Measurements from ENCODE around the gene FEM1A. TPM values are rescaled to one million over a fixed set of nuclear protein-coding genes. Genes with fewer than 3 reads are reported as not detected.
"Not testable (repeated sequence)": the region's sequence is repeated elsewhere in the genome, so short reads cannot be mapped to it uniquely, and the experiment has no call there.

FEM1A gene
- total RNA-seq, 2 experiments from 2014 or later, result 12.3 to 12.7 TPM

DNA sequence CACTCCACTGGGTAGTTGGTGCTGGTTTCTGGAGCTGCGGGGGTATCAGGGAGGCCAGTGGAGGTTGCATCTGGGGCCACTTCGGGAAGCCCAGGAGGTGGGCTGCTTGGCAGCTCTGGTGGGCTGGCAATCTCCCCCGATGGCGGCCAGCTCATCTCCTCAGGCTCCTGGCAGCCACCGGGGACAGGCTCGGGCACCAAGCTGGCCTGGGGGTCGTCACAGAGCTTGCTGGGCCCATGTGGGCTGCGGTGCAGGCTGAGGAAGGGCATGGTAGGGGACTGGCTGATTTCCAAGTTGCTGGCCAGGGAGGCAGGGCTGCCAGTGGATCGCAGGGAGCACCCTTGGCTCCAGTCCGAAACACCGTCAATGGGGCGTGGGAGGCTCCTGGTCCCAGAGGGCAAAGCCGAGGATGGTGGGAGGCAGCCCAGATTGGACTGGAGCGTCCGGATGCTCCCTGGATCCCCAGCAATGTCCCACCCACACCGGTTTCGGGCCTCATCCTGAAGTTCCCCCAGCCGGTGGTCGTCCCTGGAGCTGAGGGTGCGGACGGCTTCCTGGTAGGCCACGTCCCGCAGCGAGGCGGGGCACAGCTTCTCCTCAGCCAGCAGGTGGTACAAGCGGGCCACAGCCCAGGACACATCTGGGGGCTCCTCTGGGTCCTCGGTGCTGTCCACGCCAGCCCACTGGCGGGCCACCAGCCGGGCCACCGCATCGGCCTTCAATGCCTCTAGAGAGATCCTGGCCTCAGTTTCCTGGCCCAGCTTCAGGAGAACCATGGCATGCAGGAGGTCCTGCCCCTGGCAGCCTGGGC, 26.1 kb downstream of the FEM1A start:
- no peak for DNase-seq
- Mint-ChIP-seq H3K4me3 (no peak overlapping the region), H3K4me1 (ENCODE audit: low read depth) (peaks cover 11% of the 10 kb centered on the region), H3K27ac (no peak overlapping the region), H3K9me3 (ENCODE audit: insufficient read depth) (no peaks in the 10 kb centered on the region), H3K27me3 (ENCODE audit: low read depth) (no peaks in the 10 kb centered on the region), H3K36me3 (ENCODE audit: low read depth) (peaks cover 30% of the 10 kb centered on the region)
- POLR2A ChIA-PET, result no interaction called here
- CTCF ChIA-PET, result interaction anchor here (1.4 to 3.8 kb wide), 3 partner anchors 8 to 214 kb away, joined by 3 to 26 read pairs (median 4); no protein-coding TSS in a partner anchor
- ATAC-seq, result no peak

DNA sequence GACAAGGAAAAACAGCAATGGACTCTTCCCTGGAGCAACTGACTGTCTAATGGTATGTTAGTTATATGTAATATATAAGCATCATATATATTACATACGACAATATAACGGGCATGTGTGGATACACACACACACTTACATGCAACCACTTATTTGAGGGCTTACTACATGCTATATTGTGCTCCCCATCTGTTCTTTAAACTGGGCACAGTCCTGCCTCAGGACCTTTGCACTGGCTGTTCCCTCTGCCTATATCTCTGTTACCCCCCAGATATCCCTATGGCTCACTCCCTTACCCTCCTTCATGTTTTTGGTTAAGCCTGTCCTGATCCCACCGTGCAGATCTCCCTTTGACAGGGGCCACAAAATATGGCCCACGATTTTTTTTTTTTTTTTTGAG, 29.7 kb downstream of the FEM1A start:
- ChIA-PET CTCF (interaction anchor here (2.7 to 3.8 kb wide), 2 partner anchors 11 to 12 kb away, joined by 24 to 26 read pairs; no protein-coding TSS in a partner anchor), POLR2A (interaction anchor here (0.7 kb wide), 1 partner anchor 254 kb away, joined by 3 read pairs; no protein-coding TSS in a partner anchor)
- Mint-ChIP-seq H3K4me3 (no peak overlapping the region), H3K27me3 (ENCODE audit: low read depth) (no peaks in the 10 kb centered on the region), H3K36me3 (ENCODE audit: low read depth) (peaks cover 24% of the 10 kb centered on the region), H3K4me1 (ENCODE audit: low read depth) (no peaks in the 10 kb centered on the region), H3K27ac (no peak overlapping the region), H3K9me3 (ENCODE audit: insufficient read depth) (no peaks in the 10 kb centered on the region)
- no peak for ATAC-seq
- no peak for DNase-seq

DNA sequence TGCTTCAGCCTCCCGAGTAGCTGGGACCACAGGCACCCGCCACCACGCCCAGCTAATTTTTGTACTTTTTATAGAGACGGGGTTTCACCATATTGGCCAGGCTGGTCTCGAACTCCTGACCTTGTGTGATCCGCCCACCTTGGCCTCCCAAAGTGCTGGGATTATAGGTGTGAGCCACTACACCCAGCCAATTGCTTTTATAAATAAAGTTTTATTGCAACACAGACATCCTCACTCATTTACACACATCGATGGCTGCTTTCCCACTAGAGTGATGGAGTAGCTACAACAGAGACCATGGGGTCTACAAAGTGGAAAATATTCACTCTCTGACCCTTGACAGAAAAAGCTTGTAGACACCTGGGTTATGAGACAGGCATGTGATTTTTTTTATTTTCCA, 30.8 kb downstream of the FEM1A start:
- H3K4me1 Mint-ChIP-seq (ENCODE audit: low read depth); H3K27me3 Mint-ChIP-seq (ENCODE audit: low read depth); POLR2A ChIA-PET; H3K27ac Mint-ChIP-seq; H3K4me3 Mint-ChIP-seq; DNase-seq; H3K9me3 Mint-ChIP-seq (ENCODE audit: insufficient read depth); ATAC-seq: not testable (repeated sequence)
- CTCF ChIA-PET, result interaction anchor here (1.2 to 2.7 kb wide), 4 partner anchors 10 to 31 kb away, joined by 3 to 24 read pairs (median 6); partner anchors contain the start of gene FEM1A
- H3K36me3 Mint-ChIP-seq (ENCODE audit: low read depth), result peaks cover 16% of the 10 kb centered on the region

DNA sequence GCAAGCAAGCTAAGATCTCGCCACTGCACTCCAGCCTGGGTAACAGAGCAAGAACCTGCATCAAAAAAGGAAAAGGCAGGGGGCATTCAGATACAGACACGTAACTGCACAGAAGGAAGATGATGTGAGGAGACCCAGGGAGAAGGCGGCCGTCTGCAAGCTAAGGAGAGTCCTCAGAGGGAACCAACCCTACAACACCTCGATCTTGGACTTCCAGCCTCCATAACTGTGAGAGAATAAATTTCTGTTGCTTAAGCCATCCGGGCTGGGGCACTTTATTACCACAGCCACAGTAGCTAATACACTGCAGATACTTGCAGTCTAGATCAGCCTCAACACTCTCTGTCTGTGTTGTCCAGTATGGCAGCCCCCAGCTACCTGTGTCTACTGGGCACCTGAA, 32.0 kb downstream of the FEM1A start:
- CTCF ChIA-PET, result interaction anchor here (1.1 to 2.7 kb wide), 3 partner anchors 14 to 32 kb away, joined by 3 to 24 read pairs (median 7); partner anchors contain the start of gene FEM1A
- Mint-ChIP-seq H3K4me1 (ENCODE audit: low read depth) (no peaks in the 10 kb centered on the region), H3K4me3 (no peak overlapping the region), H3K27ac (no peak overlapping the region), H3K36me3 (ENCODE audit: low read depth) (peaks cover 11% of the 10 kb centered on the region), H3K27me3 (ENCODE audit: low read depth) (no peaks in the 10 kb centered on the region), H3K9me3 (ENCODE audit: insufficient read depth) (no peaks in the 10 kb centered on the region)
- DNase-seq, result no peak
- no peak for ATAC-seq
- POLR2A ChIA-PET, result interaction anchor here (1.0 kb wide), 1 partner anchor 33 kb away, joined by 4 read pairs; no protein-coding TSS in a partner anchor

DNA sequence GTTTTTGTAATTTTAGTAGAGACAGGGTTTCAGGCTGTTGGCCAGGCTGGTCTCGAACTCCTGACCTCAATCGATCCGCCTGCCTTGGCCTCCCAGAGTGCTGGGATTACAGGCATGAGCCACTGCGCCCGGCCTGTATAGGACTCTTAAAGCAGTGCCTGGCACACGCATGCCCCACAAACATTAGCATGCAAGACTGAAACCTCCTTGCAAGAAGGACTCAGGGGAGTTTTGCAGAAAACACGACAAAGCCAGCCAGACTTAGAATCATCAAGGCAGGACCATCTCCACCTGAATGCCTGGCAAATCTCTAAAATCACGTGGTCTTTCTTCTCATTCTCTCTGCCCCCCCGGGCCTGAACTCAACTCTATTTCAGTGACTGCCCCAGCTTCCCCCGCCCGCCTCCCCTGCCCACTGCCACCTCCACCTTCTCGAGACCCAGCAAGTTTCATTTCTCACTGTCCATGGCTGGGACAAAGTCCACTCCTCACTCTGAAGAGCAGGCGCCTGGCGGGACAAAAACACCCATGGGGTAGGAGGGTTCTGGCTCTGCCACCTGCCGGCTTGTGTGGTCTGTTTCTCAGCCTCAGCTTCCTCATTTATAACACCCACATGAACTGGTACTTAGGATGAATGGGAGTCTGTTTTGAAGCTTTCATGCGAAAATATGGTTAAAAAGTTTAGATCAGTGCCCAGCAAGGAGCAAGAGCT, 37.6 kb downstream of the FEM1A start:
- Mint-ChIP-seq H3K27me3 (ENCODE audit: low read depth) (no peaks in the 10 kb centered on the region), H3K36me3 (ENCODE audit: low read depth) (peaks cover 9% of the 10 kb centered on the region), H3K4me1 (ENCODE audit: low read depth) (peaks cover 25% of the 10 kb centered on the region), H3K27ac (peak overlapping the region; percentile 41), H3K9me3 (ENCODE audit: insufficient read depth) (no peaks in the 10 kb centered on the region), H3K4me3 (peak overlapping the region; percentile 4)
- DNase-seq, result no peak
- ChIA-PET CTCF (interaction anchor here (1.2 to 3.5 kb wide), 3 partner anchors 10 to 38 kb away, joined by 3 to 13 read pairs (median 7); partner anchors contain the start of gene FEM1A), POLR2A (interaction anchor here (0.7 kb wide), 1 partner anchor 1383 kb away, joined by 4 read pairs; no protein-coding TSS in a partner anchor)
- no peak for ATAC-seq

DNA sequence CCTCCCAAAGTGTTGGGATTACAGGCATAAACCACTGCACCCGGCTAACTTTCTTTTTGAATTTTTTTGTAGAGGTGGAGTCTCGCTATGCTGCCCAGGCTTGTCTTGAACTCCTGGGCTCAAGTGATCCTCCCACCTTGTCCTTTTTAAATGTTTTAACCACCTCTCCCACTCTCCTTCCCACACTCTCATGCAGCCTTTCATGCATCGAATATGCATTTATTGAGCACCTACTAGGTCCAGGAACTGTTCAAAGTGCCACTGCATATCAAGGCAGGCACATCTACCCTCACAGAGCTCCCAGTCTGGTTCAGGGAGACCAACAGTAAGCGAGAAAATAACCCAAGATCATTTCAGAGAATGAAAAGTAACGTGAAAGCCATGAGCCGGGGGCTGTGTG, 38.8 kb downstream of the FEM1A start:
- Mint-ChIP-seq H3K27ac (peak overlapping the region; percentile 86), H3K36me3 (ENCODE audit: low read depth) (peaks cover 9% of the 10 kb centered on the region), H3K9me3 (ENCODE audit: insufficient read depth) (no peaks in the 10 kb centered on the region), H3K27me3 (ENCODE audit: low read depth) (no peaks in the 10 kb centered on the region), H3K4me3 (peak overlapping the region; percentile 83), H3K4me1 (ENCODE audit: low read depth) (peaks cover 25% of the 10 kb centered on the region)
- no peak for DNase-seq
- POLR2A ChIA-PET, result interaction anchor here (0.9 kb wide), 1 partner anchor 86 kb away, joined by 3 read pairs; no protein-coding TSS in a partner anchor
- CTCF ChIA-PET, result interaction anchor here (1.0 to 2.4 kb wide), 7 partner anchors 11 to 199 kb away, joined by 3 to 19 read pairs (median 3); partner anchors contain the start of gene FEM1A
- no peak for ATAC-seq

DNA sequence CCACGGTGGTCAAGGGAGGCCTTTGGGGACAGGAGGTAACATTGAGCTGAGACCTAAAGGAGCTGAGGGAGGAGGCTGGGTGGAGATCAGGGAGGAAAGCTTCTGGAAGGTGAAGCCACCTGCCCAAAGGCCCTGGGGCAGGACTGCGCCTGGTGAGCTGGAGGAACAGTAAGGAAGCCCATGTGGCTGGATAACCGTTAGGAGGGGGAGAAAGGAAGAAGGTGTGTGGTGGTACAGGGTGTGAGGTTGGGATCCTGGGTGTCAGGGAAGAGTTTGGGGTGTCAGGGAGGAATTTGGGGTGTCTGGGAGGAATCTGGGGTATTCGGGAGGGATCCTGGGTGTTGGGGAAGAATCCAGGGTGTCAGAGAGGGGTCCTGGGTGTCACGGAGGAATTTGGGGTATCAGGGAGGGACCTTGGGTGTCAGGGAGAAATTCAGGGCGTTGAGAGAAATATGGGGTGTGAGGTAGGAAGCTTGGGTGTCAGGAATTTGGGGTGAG, 39.3 kb downstream of the FEM1A start:
- Mint-ChIP-seq H3K27me3 (ENCODE audit: low read depth) (no peaks in the 10 kb centered on the region), H3K4me1 (ENCODE audit: low read depth) (peaks cover 25% of the 10 kb centered on the region), H3K27ac (peak overlapping the region; percentile 86), H3K9me3 (ENCODE audit: insufficient read depth) (no peaks in the 10 kb centered on the region), H3K36me3 (ENCODE audit: low read depth) (peaks cover 9% of the 10 kb centered on the region), H3K4me3 (peak overlapping the region; percentile 83)
- ChIA-PET POLR2A (interaction anchor here (0.9 to 1.0 kb wide), 2 partner anchors 21 to 86 kb away, joined by 3 read pairs; no protein-coding TSS in a partner anchor), CTCF (interaction anchor here (1.0 to 2.4 kb wide), 6 partner anchors 21 to 198 kb away, joined by 3 to 19 read pairs (median 5); partner anchors contain the start of gene FEM1A)
- no peak for ATAC-seq
- no peak for DNase-seq

DNA sequence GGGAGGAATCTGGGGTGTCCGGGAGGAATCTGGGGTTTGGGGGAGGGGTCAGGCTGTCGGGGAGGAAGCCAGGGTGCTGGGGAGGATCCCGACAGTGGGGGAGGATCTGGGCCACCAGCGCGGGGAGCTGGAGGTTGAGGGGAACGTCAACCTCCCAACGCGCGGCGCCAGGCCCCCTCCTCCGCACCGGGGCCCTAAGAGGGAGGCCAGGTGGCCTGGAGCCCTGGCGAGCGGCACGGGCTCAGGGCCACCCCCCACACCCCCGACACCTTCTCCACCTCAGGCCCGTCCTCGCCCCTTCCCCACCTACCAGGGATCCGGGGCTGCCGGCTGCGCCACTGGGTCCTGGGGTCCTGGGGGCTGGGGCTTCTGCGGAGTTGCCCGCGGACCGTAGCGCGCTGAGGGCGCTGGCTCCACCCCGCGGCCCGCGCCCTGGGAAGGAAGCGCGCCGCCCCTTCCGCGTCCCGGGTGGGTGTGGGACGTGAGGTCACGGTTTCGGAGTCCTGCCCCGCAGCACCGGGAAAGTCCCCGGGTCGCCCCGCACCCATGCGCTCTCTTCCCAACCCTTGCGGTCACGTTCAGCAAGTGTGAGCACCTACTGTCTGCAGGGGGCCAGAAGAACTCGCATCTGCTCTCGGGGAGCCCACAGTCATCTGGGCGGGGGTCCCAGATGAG, 39.9 kb downstream of the FEM1A start, which contains the start of gene TICAM1:
TSS of gene TICAM1 (minus strand) at position 409 of the 675 bp plus-strand sequence. CDS start 13,335 bp downstream, outside the sequence.
- DNase-seq (peak; percentile 71), ATAC-seq (peak; percentile 93)
- Mint-ChIP-seq H3K36me3 (ENCODE audit: low read depth) (peaks cover 9% of the 10 kb centered on the region), H3K4me1 (ENCODE audit: low read depth) (peaks cover 25% of the 10 kb centered on the region), H3K4me3 (peak within 1 kb of the TSS; percentile 83), H3K9me3 (ENCODE audit: insufficient read depth) (no peaks in the 10 kb centered on the region), H3K27ac (peak within 1 kb of the TSS; percentile 86), H3K27me3 (ENCODE audit: low read depth) (no peaks in the 10 kb centered on the region)
- ChIA-PET CTCF (interaction anchor here (1.0 to 2.4 kb wide), 6 partner anchors 20 to 198 kb away, joined by 3 to 19 read pairs (median 5); partner anchors contain the start of gene FEM1A), POLR2A (interaction anchor here (1.0 kb wide), 1 partner anchor 22 kb away, joined by 3 read pairs; no protein-coding TSS in a partner anchor)

DNA sequence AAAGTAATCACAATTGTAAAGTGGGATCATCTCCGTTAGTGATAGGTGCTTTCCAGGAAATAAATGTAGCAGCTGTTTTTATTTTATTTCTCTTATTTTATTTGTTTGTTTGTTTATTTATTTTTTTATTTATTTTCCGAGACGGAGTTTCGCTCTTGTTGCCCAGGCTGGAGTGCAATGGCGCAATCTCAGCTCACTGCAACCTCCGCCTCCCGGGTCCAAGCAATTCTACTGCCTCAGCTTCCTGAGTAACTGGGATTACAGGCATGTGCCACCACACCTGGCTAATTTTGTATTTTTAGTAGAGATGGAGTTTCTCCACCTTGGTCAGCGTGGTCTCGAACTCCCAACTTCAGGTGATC, 40.4 kb downstream of the FEM1A start:
- CTCF ChIA-PET, result interaction anchor here (2.2 to 2.4 kb wide), 2 partner anchors 22 to 80 kb away, joined by 9 to 19 read pairs; no protein-coding TSS in a partner anchor
- H3K9me3 Mint-ChIP-seq (ENCODE audit: insufficient read depth); ATAC-seq; POLR2A ChIA-PET; DNase-seq; H3K36me3 Mint-ChIP-seq (ENCODE audit: low read depth); H3K27me3 Mint-ChIP-seq (ENCODE audit: low read depth): not testable (repeated sequence)
- peaks cover 25% of the 10 kb centered on the region for H3K4me1 Mint-ChIP-seq (ENCODE audit: low read depth)
- peak overlapping the region; percentile 81 for H3K27ac Mint-ChIP-seq
- H3K4me3 Mint-ChIP-seq, result peak overlapping the region; percentile 83

DNA sequence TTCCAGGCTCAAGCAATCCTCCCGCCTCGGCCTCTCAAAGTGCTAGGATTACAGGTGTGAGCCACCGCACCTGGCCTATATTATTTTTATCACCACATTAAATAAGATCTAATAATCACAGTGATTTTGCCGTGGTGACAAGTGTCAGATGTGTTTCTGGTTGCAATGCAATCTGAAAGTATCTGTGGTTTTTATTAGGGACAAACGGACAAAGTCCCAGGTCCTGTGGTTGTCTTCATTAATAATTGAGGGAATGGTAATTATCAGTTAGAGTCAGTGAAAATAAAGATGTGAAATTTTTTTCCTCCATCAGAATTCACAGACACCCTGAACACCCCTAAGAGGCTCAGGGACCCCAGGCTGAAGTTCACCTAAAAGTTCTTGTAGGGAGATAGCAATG, 41.2 kb downstream of the FEM1A start:
- Mint-ChIP-seq H3K9me3 (ENCODE audit: insufficient read depth) (no peaks in the 10 kb centered on the region), H3K27me3 (ENCODE audit: low read depth) (no peaks in the 10 kb centered on the region), H3K27ac (no peak overlapping the region), H3K4me3 (peak overlapping the region; percentile 54), H3K4me1 (ENCODE audit: low read depth) (peaks cover 25% of the 10 kb centered on the region), H3K36me3 (ENCODE audit: low read depth) (peaks cover 10% of the 10 kb centered on the region)
- ChIA-PET CTCF (interaction anchor here (1.4 kb wide), 1 partner anchor 19 kb away, joined by 3 read pairs; no protein-coding TSS in a partner anchor), POLR2A (no interaction called here)
- DNase-seq (no peak), ATAC-seq (no peak)

DNA sequence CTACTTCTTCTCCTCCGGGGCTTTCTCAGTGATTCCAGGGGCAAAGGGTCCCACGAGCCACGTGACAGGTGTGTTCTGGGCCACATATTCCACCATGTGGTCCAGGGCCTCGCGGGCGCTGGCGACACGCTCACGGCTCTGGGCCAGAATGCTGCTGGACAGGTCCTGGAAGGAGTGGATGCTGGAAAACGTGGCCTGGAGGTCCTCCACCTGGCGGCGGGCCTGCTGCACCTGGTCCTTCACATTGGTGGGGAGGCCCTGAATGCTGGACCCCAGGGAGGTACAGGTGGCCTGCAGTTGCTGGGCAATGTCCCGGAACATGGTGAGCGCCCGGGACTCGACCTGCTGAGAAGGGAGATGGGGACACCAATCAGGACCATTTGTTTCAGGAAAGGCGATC, 47.7 kb downstream of the FEM1A start:
- DNase-seq, result no peak
- Mint-ChIP-seq H3K9me3 (ENCODE audit: insufficient read depth) (no peaks in the 10 kb centered on the region), H3K27ac (no peak overlapping the region), H3K4me3 (no peak overlapping the region), H3K4me1 (ENCODE audit: low read depth) (peaks cover 10% of the 10 kb centered on the region), H3K36me3 (ENCODE audit: low read depth) (peaks cover 18% of the 10 kb centered on the region), H3K27me3 (ENCODE audit: low read depth) (no peaks in the 10 kb centered on the region)
- ChIA-PET CTCF (interaction anchor here (1.4 to 1.6 kb wide), 2 partner anchors 13 to 29 kb away, joined by 5 read pairs; no protein-coding TSS in a partner anchor), POLR2A (no interaction called here)
- ATAC-seq, result no peak

All from activated CD8-positive, alpha-beta T cell treated with anti-CD3 and anti-CD28 coated beads, Interleukin-2, amount 10 ng/mL, durations not matched to agents 7 days and 5 days (primary cell).